ENCODE measurements around the gene CD84.
"Not testable (repeated sequence)": the region's sequence is repeated elsewhere in the genome, so short reads cannot be mapped to it uniquely, and the experiment has no call there.

Gene CD84

DNA sequence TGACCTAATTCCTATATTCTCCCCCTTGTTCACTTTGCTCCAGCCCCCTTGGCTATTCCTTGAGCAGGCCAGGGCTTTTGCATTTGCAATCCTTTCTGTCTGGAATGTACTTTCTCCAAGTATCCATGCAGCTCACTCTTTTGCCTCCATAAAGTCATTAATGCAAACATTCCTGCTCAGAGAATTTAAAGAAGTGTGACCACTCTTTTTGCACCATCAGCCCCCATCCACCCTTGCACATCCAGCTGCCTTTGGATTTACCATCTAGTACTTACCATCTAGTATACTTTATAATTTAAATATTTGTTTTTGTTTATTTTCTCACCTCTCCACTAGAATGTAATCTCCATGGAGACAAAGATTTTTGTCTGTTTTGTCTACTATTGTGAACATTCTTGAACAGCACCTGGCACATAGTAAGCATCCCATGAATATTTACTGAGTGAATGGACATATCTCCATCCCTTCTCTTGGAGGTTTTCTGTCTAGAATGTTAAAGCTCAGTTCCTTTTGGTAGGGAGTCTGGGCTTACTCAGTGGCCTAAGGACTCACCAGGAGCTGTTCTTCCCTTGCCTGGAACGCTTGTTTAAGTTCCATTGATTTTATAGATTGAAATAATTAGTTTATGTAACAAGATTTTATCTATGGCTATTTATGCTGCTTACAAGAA lies 78.8 kb downstream of the CD84 start:
- no peak for DNase-seq

DNA sequence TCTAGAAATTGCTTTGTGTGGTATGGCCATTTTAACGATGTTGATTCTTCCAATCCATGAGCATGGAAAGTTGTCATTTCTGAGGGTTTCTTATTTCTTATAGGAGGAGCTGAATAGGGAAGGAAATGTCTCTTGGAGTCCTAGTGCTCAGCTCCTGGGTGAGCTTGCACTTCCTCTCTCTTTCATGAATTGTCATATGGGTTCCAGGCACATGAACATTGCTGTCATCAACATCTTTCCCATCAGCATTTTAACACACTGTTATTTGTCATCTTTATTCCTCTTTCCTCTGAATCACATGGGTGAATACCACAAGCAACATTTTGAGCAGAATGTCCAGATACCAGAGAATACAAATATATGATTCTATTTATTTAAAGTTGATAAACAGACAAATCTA lies 79.7 kb downstream of the CD84 start:
- DNase-seq: no peak

DNA sequence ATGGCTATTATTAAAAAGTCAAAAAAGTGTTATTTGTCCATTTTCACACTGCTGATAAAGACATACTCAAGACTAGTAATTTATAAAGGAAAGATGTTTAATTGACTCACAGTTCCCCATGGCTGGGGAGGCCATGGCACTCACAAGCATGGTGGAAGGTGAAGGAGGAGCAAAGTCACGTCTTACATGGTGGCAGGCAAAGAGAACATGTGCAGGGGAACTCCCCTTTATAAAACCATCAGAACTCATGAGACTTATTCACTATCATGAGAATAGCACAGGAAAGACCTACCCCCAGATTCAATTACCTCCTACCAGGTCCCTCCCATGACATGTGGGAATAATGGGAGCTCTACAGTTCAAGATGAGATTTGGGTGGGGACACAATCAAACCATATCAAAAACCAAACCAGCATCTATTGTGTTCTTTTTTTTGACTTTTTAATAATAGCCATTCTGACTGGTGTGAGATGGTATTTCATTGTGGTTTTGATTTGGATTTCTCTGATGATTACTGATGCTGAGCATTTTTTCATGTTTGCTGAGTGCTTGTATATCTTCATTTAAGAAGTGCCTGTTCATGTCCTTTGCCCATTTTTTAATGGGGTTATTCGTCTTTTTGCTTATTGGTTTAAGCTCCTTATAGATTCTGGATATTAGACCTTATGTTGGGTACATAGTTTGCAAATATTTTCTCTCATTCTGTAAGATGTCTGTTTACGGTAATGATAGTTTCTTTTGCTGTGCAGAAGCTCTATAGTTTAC lies 80.8 kb downstream of the CD84 start:
- DNase-seq: not testable (repeated sequence)

DNA sequence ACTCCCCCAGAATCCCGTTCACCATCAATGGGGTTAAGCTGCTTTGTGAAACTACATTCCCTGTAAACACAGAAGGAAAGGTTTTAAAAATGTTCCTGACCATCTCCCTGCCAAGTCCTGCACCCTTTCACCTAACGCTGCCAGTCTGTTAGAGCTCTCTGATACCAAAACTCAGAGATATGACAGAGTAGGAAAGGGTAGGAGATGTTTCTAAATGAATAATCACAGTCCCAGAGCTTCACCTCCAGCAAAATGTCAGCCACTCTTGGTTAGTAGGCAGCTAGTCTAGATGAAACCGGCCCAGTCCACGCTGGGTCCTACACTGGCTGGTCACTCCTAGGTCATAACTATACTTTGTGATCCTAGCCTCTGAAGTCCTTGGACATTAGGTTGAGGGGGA lies 83.0 kb downstream of the CD84 start:
- DNase-seq: no peak

DNA sequence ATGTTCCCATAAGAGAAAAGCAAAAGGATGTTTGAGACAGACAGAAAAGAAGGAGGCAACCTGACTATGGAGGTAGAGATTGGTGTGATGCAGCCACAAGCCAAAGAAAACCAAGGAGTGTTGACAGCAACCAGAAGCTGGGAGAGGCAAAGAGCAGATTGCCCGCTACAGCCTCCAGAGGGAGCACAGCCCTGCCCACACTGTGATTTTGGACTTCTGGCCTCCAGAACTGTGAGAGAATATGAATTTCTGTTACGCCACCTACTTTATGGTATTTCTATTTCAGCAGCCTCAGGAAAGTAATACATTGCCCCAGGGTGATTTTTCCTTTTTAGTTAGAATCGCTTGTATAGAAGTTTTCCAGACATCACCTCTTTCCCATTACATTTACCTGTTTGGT lies 84.7 kb downstream of the CD84 start:
- no peak for DNase-seq

DNA sequence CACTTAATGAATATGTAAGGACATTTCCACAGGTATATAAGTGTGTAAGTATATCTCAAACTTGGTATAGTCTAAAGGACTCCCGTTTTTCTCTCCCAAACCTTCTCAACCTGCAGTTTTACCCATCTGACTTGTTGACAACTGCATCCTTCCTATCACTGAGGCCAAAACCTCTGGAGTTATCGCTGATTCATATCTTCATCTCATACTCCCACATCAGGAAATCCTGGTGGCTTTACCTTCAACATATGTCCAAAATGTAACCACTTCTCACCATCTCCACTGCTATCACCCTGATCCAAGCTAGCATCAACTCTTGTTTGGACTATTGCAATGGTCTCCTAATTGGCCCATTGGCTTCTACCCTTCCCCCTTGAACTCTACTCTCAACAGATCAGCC lies 86.7 kb downstream of the CD84 start:
- no peak for DNase-seq

DNA sequence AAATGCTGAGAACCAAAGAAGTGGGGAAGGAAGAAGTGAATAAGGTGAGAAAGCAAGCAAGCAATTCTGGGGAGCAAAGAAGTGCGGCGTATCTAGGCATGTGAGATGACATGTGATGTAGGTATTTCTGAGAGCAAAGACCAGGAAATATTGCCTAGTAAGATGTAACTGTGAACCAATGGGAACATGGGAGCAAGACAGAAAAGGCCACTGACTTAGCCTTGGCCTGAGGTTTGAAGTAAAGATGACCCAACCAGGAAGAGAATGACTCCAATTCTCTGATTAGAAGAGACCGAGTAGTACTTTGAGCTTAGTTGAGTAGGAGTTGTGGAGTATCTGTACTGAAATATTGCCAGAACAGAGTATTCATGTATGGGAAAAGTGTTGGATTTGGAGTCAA lies 87.3 kb downstream of the CD84 start:
- no peak for DNase-seq

Data from stimulated activated CD4-positive, alpha-beta T cell treated with anti-CD3 and anti-CD28 coated beads, Interleukin-4, amount 100 ng/mL, for 24 hours (primary cell).